Suppressor macrophage treated with lipopolysaccharide for 1 hour (primary cell): ENCODE measurements around the gene YBEY.
"Not testable (repeated sequence)": the region's sequence is repeated elsewhere in the genome, so short reads cannot be mapped to it uniquely, and the experiment has no call there.

Experiments used
- DNase-seq, 3 donors: peaks; one replicate each; pipeline ENCODE4 v3.0.0-alpha.2; 2020 to 2022

The YBEY gene, protein sequence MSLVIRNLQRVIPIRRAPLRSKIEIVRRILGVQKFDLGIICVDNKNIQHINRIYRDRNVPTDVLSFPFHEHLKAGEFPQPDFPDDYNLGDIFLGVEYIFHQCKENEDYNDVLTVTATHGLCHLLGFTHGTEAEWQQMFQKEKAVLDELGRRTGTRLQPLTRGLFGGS

GRCh38 chr21:46285761-46286647, at the start of gene YBEY:
Gene YBEY, plus strand, starts transcription at chr21:46286342. Its CDS starts 572 bp downstream, at chr21:46286914.
- DNase-seq, result peak; percentile 92 to 95 (median 95)

DNA sequence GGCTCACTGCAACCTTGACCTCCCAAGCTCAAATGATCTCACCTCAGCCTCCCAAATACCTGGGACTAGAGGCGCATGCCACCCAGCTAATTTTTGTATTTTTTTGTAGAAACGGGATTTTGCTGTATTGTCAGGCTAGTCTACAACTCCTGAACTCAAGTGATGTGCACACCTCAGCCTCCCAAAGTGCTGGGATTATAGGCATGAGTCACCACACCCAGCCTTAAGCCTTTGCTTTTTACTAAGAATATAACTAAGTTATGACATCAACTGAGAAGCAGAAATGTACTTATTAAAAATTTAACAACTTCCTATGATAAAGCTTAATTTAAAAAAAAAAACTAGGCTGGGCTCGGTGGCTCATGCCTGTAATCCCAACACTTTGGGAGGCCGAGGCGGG, 48.7 kb upstream of the YBEY start:
- no peak for DNase-seq

DNA sequence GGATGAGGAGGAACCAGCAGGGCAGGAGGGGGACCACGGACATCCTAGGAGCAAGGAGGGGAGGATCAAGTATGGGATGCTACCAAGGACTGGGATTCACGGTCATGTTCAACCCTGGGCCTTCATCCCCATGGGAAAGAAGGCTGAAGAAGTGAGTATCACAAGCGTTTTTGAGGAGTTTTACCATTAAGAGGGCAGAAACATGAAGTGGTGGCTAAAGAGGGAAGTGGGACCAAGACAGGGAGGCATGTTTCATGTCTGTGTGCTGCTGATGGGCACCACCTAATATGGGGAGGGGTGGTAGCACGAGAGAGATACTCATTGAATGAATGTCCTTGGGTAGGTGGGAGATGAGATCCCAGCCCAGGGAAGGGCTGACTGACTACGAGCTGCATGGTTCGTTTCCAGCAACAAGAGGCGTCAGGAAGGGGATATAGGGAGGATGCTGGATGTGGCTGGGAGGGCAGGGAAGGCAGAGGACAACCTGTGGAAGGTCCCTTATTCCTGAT, 46.3 kb upstream of the YBEY start:
- no peak for DNase-seq

DNA sequence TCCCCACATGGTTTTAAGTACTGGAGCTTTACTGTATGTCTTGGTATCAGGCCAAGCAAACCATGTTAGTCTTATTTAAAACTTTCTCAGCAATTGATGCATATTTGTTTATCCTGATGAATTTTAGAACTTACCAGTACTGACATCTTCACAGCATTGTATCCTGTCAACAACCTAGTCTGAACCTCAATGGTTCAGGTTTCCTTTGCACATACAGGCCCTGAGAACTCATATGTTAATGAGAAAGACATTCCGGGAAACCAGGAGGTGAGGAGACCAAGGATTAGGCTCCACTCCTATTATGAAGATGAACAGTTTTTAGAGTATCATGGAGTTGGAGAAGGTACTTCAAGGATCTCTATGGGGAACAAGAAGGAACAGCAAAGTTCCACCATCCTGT, 44.6 kb upstream of the YBEY start:
- DNase-seq, result not testable (repeated sequence)

DNA sequence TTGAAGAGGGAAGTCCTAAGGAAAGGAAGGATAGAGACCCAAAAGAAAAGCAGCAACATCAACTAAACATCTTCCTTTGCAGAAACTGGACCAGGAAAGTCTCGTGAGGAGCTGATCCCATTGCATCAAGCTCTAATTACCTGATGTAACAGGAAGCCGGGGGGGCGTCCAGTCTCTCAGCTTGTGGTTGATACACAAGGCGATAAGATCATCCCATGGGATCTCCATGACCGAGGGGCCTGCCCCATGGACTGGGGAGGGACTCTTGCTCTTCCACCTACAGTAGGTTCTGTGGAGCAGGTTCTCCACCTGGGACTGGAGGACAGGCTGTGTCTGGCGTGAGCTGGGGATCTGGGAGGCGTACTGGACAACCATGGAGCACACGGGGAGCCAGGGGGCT, 42.8 kb upstream of the YBEY start:
- peak in 1 of 3 donors; percentile 8 for DNase-seq

- DNase-seq, result no peak
Observed at GRCh38 chr21:46243960-46244361, 42.2 kb upstream of the YBEY start.

GRCh38 chr21:46244602-46245001, 41.5 kb upstream of the YBEY start:
- DNase-seq, result no peak

- DNase-seq, result no peak
Observed at GRCh38 chr21:46245213-46245915, 40.8 kb upstream of the YBEY start.

DNA sequence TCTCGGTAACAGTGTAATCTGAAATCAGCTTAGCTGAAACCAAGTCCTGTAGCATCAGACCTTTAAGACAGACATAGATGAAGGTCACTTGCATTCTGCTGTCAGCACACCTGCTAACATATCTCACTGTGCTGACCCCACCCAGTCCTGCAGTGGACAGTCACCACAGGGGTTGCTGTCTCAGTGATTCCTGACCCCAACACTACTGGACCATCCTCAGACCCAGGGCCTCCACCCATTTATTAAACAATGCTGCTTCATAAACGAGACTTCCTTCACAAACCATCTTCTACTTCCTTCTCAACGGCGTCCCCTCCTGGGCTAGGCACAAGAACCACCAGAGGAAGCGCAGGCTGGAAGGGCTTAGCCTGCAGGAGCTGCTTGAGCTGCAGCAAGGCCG, 39.8 kb upstream of the YBEY start:
- no peak for DNase-seq

DNA sequence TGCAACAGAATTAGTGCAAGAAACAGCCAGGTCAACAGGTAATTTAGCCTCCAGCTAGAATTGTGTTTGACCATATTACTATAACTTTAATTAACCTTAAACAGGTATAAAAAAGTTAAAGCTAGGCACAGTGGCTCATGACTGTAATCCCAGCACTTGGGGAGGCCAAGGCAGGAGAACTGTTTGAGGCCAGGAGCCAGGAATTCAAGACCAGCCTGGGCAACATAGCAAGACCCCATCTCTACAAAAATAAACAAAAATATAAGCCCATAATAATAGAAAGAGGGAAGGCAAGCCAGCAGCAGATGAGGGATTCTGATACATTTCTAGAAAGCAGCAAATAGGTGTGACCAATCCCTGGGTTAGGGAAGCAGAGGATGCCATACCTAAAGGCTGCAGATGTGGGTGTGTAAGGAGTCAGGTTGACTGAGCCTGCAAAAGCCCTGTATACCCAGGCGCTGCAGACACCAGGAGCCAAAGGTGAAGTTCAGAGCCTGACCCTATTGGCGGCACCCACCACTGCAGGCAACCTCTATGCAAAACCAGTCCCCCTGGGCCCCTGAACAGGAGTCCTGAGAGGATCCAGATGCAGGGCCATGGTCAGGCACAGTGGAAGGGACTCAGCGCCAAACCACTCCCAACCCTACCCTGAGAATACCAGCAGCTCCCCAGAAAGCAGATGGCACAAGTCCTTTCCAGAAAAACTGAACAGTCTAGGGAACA, 38.3 kb upstream of the YBEY start:
- DNase-seq, result no peak

DNA sequence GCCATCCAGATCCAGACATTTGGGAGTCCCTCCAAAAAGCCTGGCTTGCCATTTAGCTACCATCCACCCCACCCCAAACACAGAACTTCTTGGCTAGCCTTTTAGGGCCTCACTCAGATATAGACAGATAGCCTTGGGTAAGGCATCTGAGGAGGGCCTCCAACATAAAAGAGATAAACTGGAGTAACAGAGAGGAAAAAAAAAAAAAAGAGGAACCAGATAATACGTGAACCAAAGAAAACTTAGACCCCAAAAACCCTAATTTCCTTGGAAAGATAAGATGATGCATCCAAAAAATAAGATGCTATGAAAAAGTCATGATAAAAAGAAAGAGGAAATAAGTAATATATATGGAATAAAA, 37.7 kb upstream of the YBEY start:
- DNase-seq, result no peak

- no peak for DNase-seq
Observed at GRCh38 chr21:46248827-46249226, 37.3 kb upstream of the YBEY start.

DNA sequence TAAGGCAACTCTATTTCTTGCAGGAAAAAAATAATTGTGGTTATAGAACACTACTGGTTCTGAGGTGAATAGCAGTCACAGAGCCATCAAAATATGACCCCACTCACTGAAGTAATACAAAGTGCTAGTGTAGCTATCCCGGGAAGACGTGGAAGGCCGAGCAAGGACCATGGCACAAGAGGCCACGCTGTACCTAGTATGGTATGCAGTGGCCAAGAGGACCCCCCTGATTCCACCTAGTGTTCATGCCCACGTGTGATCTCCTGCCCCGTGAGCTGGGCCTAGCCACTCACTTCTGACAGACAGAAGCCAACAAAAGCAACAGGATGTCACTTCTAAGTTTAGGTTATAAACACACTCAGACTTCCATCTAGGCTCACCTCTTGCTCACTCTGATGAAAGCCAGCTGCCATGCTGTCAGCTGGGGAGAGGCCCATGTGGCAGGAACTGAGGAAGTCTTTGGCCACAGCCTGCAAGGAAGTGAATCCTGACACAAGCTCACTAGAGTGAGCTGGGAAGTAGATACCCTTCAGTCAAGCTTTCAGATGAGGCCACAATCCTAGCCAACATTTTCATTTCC, 35.9 kb upstream of the YBEY start:
- peak in 1 of 3 donors; percentile 9 for DNase-seq

DNA sequence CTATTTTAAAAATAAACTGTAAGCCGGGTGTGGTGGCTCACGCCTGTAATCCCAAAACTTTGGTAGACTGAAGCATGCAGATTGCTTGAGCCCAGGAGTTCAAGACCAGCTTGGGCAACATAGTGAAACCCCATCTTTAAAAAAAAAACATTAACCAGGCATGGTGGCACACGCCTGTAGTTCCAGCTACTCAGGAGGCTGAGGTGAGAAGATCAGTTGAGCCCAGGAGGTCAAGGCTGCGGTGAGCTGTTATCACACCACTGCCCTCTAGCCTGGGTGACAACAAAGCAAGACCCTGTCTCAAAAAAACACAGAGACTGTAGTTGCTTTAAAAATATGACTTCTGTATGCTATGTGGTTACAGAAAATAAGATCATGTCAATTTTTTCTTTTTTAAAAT, 33.3 kb upstream of the YBEY start:
- DNase-seq, result no peak

GRCh38 chr21:46253610-46254124, 32.5 kb upstream of the YBEY start:
- peak; percentile 12 to 33 (median 15) for DNase-seq

DNA sequence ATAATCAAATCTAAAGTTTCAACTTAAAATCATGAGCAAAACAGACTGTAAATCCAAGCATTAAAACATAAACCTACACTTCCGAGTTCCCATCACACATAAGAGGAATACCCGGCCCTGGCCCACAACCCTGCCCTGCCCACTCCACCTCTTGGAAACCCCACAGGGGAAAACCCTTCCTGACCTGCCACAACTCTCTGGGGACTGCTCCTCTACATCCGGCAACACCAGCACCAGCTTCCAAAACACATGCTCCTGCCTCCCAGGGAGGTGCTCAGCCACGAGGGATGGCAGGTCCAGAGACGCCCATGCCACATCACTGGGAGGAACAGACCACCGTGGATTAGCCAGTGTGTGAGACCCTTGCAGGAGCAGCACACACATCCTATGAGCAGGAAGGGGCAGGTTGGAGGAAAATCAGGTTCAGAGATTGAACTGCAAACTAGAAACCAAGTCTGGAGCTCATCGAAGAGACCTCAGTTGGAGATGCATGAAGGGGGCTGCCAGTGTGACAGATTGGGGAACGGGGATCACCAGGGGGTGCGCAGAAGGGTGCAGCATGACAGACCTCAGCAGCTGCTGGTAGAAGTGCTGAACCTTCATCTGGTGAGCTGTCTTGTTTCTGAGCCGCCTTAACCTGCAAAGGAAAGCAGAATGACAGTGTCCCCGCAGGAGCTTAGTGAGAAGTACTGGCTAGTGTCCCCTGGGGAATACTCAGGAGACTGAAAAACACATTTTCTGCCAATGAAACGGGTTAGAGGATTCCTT, 31.8 kb upstream of the YBEY start:
- peak in 1 of 3 donors; percentile 34 for DNase-seq

DNA sequence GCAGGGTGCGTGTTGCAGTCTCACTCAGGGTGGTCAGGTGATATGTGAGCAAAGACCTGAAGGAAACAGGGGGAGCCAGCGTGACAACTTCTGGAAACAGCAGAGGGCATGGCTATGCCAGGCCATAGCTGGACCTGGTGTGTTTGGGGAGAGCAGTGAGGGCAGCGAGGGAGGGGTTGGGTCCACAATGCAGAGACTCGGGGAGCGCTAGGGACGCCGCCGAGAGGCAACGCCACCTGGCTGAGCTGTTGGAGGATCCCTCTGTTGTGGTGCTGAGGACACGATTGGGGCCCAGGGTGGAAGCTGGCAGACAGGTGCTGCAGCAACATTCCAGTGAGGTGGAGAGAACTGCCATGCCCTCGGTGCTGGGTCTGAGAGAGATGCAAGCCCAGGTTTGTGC, 31.0 kb upstream of the YBEY start:
- DNase-seq, result no peak

- DNase-seq, result no peak
Observed at GRCh38 chr21:46255758-46256337, 30.3 kb upstream of the YBEY start.

GRCh38 chr21:46256501-46256994, 29.6 kb upstream of the YBEY start:
- DNase-seq, result no peak

GRCh38 chr21:46264046-46264689, 22.0 kb upstream of the YBEY start:
- DNase-seq, result peak in 1 of 3 donors; percentile 11
